ENCODE data around the gene NEK10. TPM values are rescaled to one million over a fixed set of nuclear protein-coding genes. Genes with fewer than 3 reads are reported as not detected.

The NEK10 gene
- total and polyA plus RNA-seq, 9 of the 15 experiments (the other 6 are each of a cell fraction or from before 2014, with no cell fraction given), result 0.07 TPM; not detected in 8

GRCh38 chr3:27239951-27240350 lies 129.2 kb downstream of the NEK10 start:
- POLR2A ChIA-PET, result no interaction called here
- DNase-seq (ENCODE audit: extremely low read depth in 1 of 4, low spot score in 3 of 4) (no peak), ATAC-seq (no peak), FAIRE-seq (no peak)
- no TSS peak for BruUV-seq (replicated peaks)
- CTCF ChIA-PET (ENCODE audit: low intra/inter-chr PET ratio), result no interaction called here
- Histone ChIP-seq H3K27me3 (ENCODE audit: control insufficient read depth in 2 of 2, insufficient read depth in 2 of 2, low read length in 2 of 2) (no peaks in the 10 kb centered on the region), H3K27ac (ENCODE audit: extremely low read depth, low read depth, low read length) (no peak overlapping the region), H3K9me3 (replicated peaks; ENCODE audit: control insufficient read depth, insufficient read depth, low read depth, low read length) (no peaks in the 10 kb centered on the region), H3K4me1 (replicated peaks in 1 of 2; ENCODE audit: control insufficient read depth in 2 of 2, insufficient read depth in 2 of 2, low read length in 2 of 2) (no peaks in the 10 kb centered on the region), H3K4me2 (ENCODE audit: insufficient read depth, low read length) (no peak overlapping the region), H3K79me2 (ENCODE audit: control insufficient read depth, insufficient read depth, low read length) (no peaks in the 10 kb centered on the region), H3K4me3 (no peak overlapping the region), H2AFZ (ENCODE audit: low read depth, low read length) (no peak overlapping the region), H3K36me3 (ENCODE audit: control insufficient read depth, insufficient read depth, low read length) (no peaks in the 10 kb centered on the region), H3K9ac (ENCODE audit: insufficient read depth in 1 of 2, low read depth in 2 of 2, low read length in 2 of 2) (no peak overlapping the region), H4K20me1 (replicated peaks; ENCODE audit: control insufficient read depth, insufficient read depth, low read length) (no peaks in the 10 kb centered on the region), H3K9me1 (ENCODE audit: control insufficient read depth, insufficient read depth, low read length) (no peaks in the 10 kb centered on the region)
- intact Hi-C loops (cut with micrococcal nuclease) (no loop called here), in situ Hi-C loops (cut with MboI) (no loop called here)
- TF ChIP-seq ESRRA (IDR thresholded peaks at IDR 0.05; ENCODE audit: borderline replicate concordance, low read depth), result no peak
- TF ChIP-seq FIP1L1 (IDR thresholded peaks at IDR 0.05; ENCODE audit: low read depth, low read length, poor library complexity, severe bottlenecking), result no peak
- TF ChIP-seq NFRKB (IDR thresholded peaks at IDR 0.05; ENCODE audit: low read depth), result no peak
- no peak for TF ChIP-seq FOXP1 (CRISPR knock-in tag; IDR thresholded peaks at IDR 0.05)
- TF ChIP-seq ATF1 (CRISPR knock-in tag; IDR thresholded peaks at IDR 0.05), result no peak
- no peak for TF ChIP-seq ATF1 (tag; IDR thresholded peaks at IDR 0.05)
- TF ChIP-seq TEAD2 (tag; IDR thresholded peaks at IDR 0.05), result no peak
- no peak for TF ChIP-seq FOS (IDR thresholded peaks at IDR 0.05; ENCODE audit: extremely low read depth, insufficient read length)
- no peak for TF ChIP-seq PURB (CRISPR knock-in tag; IDR thresholded peaks at IDR 0.05; ENCODE audit: low read depth)
- TF ChIP-seq HNRNPK (IDR thresholded peaks at IDR 0.05; ENCODE audit: low read depth, low read length, poor library complexity, severe bottlenecking), result no peak
- no peak for TF ChIP-seq CHD4 (IDR thresholded peaks at IDR 0.05; ENCODE audit: insufficient read depth, insufficient replicate concordance, low read depth, low read length, poor library complexity, severe bottlenecking)
- TF ChIP-seq NCOA6 (IDR thresholded peaks at IDR 0.05), result no peak
- no peak for TF ChIP-seq ESRRB (CRISPR knock-in tag; IDR thresholded peaks at IDR 0.05; ENCODE audit: borderline replicate concordance)
- no peak for TF ChIP-seq FOXM1 (IDR thresholded peaks at IDR 0.05; ENCODE audit: low read depth)
- TF ChIP-seq FOXM1 (CRISPR knock-in tag; IDR thresholded peaks at IDR 0.05; ENCODE audit: low read depth), result no peak
- TF ChIP-seq DACH1 (IDR thresholded peaks at IDR 0.05; ENCODE audit: partially characterized antibody), result no peak
- no peak for TF ChIP-seq ZNF395 (CRISPR knock-in tag; IDR thresholded peaks at IDR 0.05)
- TF ChIP-seq PHB (CRISPR knock-in tag; IDR thresholded peaks at IDR 0.05), result no peak
- no peak for TF ChIP-seq NFIX (CRISPR knock-in tag; IDR thresholded peaks at IDR 0.05; ENCODE audit: low read depth)
